Mesothelial cell of epicardium (in vitro differentiated cells): Measurements from ENCODE around the gene BRDT. TPM values are rescaled to one million over a fixed set of nuclear protein-coding genes. Genes with fewer than 3 reads are reported as not detected.

ENCODE experiments used
- DNase-seq, 2 experiments: peaks; one replicate each; pipeline ENCODE4 v3.0.0; 2021; ENCODE audit warnings: low spot score in 2 of 2; ENCODE audit not compliant: unreplicated experiment in 2 of 2
- H3K27ac Mint-ChIP-seq: 2 replicates; pipeline ENCODE4 v1.8.0; 2021; ENCODE audit warnings: mixed read lengths
- H3K27me3 Mint-ChIP-seq: 2 replicates; pipeline ENCODE4 v1.8.0; 2021; ENCODE audit warnings: low read depth, mixed read lengths
- H3K36me3 Mint-ChIP-seq: 2 replicates; pipeline ENCODE4 v1.8.0; 2021; ENCODE audit warnings: mixed read lengths
- H3K4me1 Mint-ChIP-seq: 2 replicates; pipeline ENCODE4 v1.8.0; 2021; ENCODE audit warnings: mixed read lengths
- H3K4me3 Mint-ChIP-seq: 2 replicates; pipeline ENCODE4 v1.8.0; 2021; ENCODE audit warnings: mild to moderate bottlenecking, moderate library complexity, mixed read lengths
- H3K9me3 Mint-ChIP-seq: 2 replicates; pipeline ENCODE4 v1.8.0; 2021; ENCODE audit warnings: mixed read lengths
- CTCF ChIP-seq: fragments of 200-600 bp; sonication (generic); IDR thresholded peaks from one replicate; pipeline ENCODE4 v1.5.0; 2021; ENCODE audit warnings: antibody characterized with exemption; ENCODE audit not compliant: unreplicated experiment
- total RNA-seq: library from RNA; stranded (reverse); gene quantifications from 3 replicates; pipeline ENCODE4 v1.2.1, GENCODE V29; 2021

Gene BRDT
- total RNA-seq, 1 donor from 2014 or later = not detected

DNA sequence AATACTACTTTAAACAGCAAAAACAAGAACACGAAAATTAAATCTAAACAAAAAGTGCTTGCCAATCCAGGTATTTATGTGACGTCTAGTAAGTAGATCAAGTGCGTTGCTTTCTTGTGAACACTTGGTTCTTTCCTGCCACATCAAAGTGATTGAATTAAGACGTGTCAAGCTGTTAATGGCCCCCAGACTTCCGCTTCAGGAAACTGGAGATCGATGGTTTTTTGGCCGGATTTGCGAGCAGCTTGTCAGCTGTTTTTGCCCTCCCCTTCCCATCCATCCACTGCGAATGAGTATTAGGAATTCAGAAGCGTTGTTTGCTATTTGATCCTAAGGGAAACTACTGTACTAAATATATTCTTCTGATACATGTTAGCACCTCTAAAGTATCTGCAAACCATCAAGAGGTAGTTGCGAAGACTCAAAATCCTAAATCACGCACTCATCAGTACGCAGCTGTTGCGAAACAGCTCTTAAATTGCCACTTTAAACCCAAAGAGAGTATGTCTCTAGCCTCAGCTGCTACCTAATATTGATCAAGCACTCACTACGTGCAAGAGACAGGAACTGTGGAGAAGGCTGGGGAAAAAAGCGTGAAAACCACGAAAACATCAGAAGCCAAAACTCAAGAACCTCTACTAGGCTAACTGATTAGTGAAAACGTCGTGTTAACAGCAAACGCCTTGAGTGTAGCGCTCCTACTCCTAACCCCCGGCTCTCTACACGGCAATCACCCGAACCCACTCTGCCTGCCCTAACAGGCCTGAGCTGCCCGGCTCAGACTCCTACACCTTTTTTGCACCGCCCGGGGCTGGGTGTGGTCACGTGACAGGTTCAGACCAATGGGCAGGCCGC, 473 bp upstream of the BRDT start:
- Mint-ChIP-seq H3K27ac (no peak overlapping the region), H3K9me3 (no peaks in the 10 kb centered on the region), H3K36me3 (no peaks in the 10 kb centered on the region), H3K4me1 (no peaks in the 10 kb centered on the region), H3K27me3 (no peaks in the 10 kb centered on the region), H3K4me3 (no peak overlapping the region)
- no peak for DNase-seq
- no peak for TF ChIP-seq CTCF

GRCh38 chr1:91952187-91952586, 3.0 kb downstream of the BRDT start:
- DNase-seq = no peak

DNA sequence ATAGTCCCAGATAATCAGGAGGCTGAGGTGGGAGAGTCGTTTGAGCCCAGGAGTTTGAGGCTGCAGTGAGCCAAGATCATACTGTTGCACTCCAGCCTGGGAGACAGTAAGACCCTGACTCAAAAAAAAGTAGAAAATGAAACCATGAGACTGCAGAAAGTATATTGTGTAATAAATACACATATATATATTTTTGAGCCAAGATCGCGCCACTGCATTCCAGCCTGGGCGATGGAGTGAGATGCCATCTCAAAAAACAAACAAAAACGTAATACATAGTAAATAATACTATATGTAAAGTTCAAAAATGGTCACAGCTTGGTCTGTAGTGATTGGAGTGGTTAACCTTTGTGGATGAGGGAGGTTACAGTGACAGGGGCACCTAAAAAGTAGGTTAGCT, 9.7 kb downstream of the BRDT start:
- Mint-ChIP-seq H3K4me3 (no peak overlapping the region), H3K9me3 (no peaks in the 10 kb centered on the region), H3K27me3 (no peaks in the 10 kb centered on the region), H3K4me1 (no peaks in the 10 kb centered on the region), H3K27ac (no peak overlapping the region), H3K36me3 (no peaks in the 10 kb centered on the region)
- TF ChIP-seq CTCF = no peak
- no peak for DNase-seq

More at GRCh38 chr1:91952187-91952586, 3.0 kb downstream of the BRDT start:
- no peaks in the 10 kb centered on the region for H3K36me3 Mint-ChIP-seq
- H3K27ac Mint-ChIP-seq = no peak overlapping the region
- no peak overlapping the region for H3K4me3 Mint-ChIP-seq
- TF ChIP-seq CTCF = no peak
- H3K4me1 Mint-ChIP-seq = no peaks in the 10 kb centered on the region
- H3K9me3 Mint-ChIP-seq = no peaks in the 10 kb centered on the region
- no peaks in the 10 kb centered on the region for H3K27me3 Mint-ChIP-seq

GRCh38 chr1:91968334-91968733, 19.1 kb downstream of the BRDT start:
- no peaks in the 10 kb centered on the region for H3K4me1 Mint-ChIP-seq
- H3K36me3 Mint-ChIP-seq = no peaks in the 10 kb centered on the region
- peaks cover 10% of the 10 kb centered on the region for H3K9me3 Mint-ChIP-seq
- no peak for TF ChIP-seq CTCF
- no peak overlapping the region for H3K27ac Mint-ChIP-seq
- no peaks in the 10 kb centered on the region for H3K27me3 Mint-ChIP-seq
- DNase-seq = no peak
- H3K4me3 Mint-ChIP-seq = no peak overlapping the region

- Mint-ChIP-seq H3K4me1 (peaks cover 2% of the 10 kb centered on the region), H3K36me3 (no peaks in the 10 kb centered on the region)
Measured at GRCh38 chr1:91979383-91979782, 30.2 kb downstream of the BRDT start.

More at GRCh38 chr1:91979383-91979782, 30.2 kb downstream of the BRDT start:
- no peak for TF ChIP-seq CTCF
- DNase-seq = no peak
- H3K27me3 Mint-ChIP-seq = no peaks in the 10 kb centered on the region
- H3K4me3 Mint-ChIP-seq = no peak overlapping the region
- no peak overlapping the region for H3K27ac Mint-ChIP-seq
- H3K9me3 Mint-ChIP-seq = no peaks in the 10 kb centered on the region
